Germinal center (tissue), 1 donor: Measurements from ENCODE around the gene GNAS-AS1.

Experiments
- DNase-seq: peaks from one replicate; pipeline ENCODE4 v3.0.0; 2012; ENCODE audit warnings: mixed read lengths, low spot score

The GNAS-AS1 gene

GRCh38 chr20:58808271-58809046, 42.2 kb downstream of the GNAS-AS1 start:
- DNase-seq: no peak

- DNase-seq: no peak
These were observed 42.9 kb downstream of the GNAS-AS1 start for GRCh38 chr20:58807801-58808200.

GRCh38 chr20:58803533-58803932, 47.2 kb downstream of the GNAS-AS1 start:
- DNase-seq: no peak

- no peak for DNase-seq
These were observed 48.6 kb downstream of the GNAS-AS1 start for GRCh38 chr20:58802061-58802460.

GRCh38 chr20:58800134-58800871, 50.4 kb downstream of the GNAS-AS1 start:
- no peak for DNase-seq

- DNase-seq: no peak
These were observed 53.0 kb downstream of the GNAS-AS1 start for GRCh38 chr20:58797371-58798338.

GRCh38 chr20:58795923-58796245, 54.8 kb downstream of the GNAS-AS1 start:
- no peak for DNase-seq

- no peak for DNase-seq
These were observed 55.4 kb downstream of the GNAS-AS1 start for GRCh38 chr20:58795181-58795922.

- no peak for DNase-seq
These were observed 56.1 kb downstream of the GNAS-AS1 start for GRCh38 chr20:58794510-58795180.

- no peak for DNase-seq
These were observed 56.9 kb downstream of the GNAS-AS1 start for GRCh38 chr20:58793512-58794420.

GRCh38 chr20:58792426-58792825, 58.3 kb downstream of the GNAS-AS1 start:
- DNase-seq: no peak

- DNase-seq: no peak
These were observed 59.4 kb downstream of the GNAS-AS1 start for GRCh38 chr20:58791286-58791685.

GRCh38 chr20:58790454-58790853, 60.2 kb downstream of the GNAS-AS1 start:
- DNase-seq: peak; percentile 51

GRCh38 chr20:58788896-58789544, 61.7 kb downstream of the GNAS-AS1 start:
- DNase-seq: no peak

- no peak for DNase-seq
These were observed 63.3 kb downstream of the GNAS-AS1 start for GRCh38 chr20:58787211-58788005.

GRCh38 chr20:58784321-58785074, 66.2 kb downstream of the GNAS-AS1 start:
- DNase-seq: no peak

GRCh38 chr20:58783511-58784011, 67.1 kb downstream of the GNAS-AS1 start:
- no peak for DNase-seq

- no peak for DNase-seq
These were observed 69.6 kb downstream of the GNAS-AS1 start for GRCh38 chr20:58781138-58781537.
